ENCODE results near the gene TRAIP.

Gene TRAIP

DNA sequence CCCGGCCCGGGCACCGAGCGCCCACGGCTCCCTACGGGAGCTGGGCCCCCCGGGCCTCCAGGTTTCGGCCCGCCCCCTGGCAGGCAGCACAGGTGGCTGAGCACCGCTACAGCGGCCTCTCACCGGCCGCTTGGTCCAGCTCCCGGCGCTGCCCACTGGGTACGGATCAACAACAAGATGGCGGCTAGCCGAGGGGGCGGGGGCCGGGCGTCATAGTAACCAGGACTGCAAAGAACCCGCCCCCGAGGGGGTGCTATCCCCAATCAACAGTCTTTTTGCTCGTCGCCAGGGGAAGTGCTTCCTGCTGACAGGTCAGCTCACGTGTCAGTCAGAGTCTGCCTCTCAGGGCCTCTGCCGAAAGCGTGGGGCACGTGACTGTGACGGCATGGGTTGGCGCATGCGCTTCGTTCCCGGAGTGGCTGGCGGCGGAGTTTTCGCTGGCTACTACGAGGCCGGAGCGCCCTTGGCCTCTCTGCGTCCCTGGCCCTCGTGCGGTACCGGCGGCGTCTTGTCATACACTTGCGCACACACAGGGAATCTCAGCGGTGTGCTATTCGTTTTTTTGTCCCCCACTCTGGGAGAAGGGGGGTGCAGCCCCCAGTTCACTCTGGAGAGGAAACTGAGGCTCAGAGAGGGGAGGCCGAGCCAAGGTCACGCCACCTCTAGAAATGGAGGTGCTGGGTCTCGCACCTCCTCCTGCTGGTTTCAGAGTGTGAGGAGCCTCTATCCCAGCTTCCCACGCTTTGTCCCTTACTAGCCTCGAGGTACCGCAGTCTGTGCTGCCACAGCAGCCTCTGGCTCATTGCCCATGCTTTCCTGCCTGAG, 69.8 kb downstream of the TRAIP start, which contains the start of gene IP6K1 (continued):
- TF ChIP-seq ZNF23 (tag by site-specific recombination; IDR thresholded peaks at IDR 0.05; ENCODE audit: borderline replicate concordance) (no peak), ZNF514 (tag by site-specific recombination; IDR thresholded peaks at IDR 0.05) (no peak), ZNF48 (tag by site-specific recombination; IDR thresholded peaks at IDR 0.05) (no peak), ZNF169 (tag by site-specific recombination; IDR thresholded peaks at IDR 0.05) (no peak), ZNF302 (tag by site-specific recombination; IDR thresholded peaks at IDR 0.05; ENCODE audit: low read depth) (no peak), ZNF2 (tag by site-specific recombination; IDR thresholded peaks at IDR 0.05) (0 out of 2 replicates have a peak, but pooled peaks have one; percentile 22), ZNF768 (tag by site-specific recombination; IDR thresholded peaks at IDR 0.05) (no peak), ZNF610 (tag by site-specific recombination; IDR thresholded peaks at IDR 0.05; ENCODE audit: borderline replicate concordance) (no peak), BCL11B (tag by site-specific recombination; IDR thresholded peaks at IDR 0.05; ENCODE audit: low read depth) (no peak), ZNF549 (tag by site-specific recombination; IDR thresholded peaks at IDR 0.05) (no peak), SALL2 (tag by site-specific recombination; IDR thresholded peaks at IDR 0.05; ENCODE audit: borderline replicate concordance) (no peak), YY2 (tag by site-specific recombination; IDR thresholded peaks at IDR 0.05) (0 out of 2 replicates have a peak, but pooled peaks have one; percentile 31)

DNA sequence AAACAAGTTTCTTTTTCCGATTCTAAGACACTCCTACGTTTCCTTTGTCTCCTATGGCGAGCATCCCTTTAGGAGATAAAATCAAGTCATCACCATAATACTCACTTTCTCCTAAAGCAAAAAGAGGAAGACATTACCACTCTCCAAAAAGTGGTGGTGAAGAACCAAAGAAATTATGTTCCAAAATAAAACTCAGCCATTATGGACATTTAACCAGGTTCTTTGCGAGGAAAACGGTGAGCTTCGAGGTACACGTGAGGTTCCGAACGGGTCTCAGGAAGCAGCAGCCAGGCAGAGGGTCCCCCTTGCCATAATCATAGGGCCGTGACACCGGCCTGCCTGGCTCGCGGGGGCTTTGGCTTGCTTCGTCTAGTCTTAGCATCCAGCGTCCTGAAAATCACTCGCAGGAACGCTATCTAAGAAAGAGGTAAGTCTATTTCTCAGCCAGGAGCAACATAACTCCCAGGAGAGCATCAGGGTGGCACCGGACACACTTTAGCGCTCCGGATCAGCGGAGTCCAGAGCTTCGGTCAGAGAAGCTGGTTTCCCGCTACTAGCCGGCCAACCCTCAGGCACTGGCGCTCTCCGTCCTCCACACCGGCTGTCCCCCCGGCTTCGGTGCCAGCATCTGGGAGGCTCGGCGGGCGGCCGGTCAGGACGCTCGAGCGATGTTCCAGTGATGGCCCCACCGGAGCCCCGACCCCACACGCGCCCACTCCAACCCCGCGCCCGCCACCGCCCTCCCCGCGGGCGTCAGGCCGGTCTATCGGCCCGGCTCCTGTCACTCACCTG, 70.6 kb downstream of the TRAIP start:
- CTCF ChIA-PET: interaction anchor here (1.0 kb wide), 1 partner anchor 17 kb away, joined by 5 read pairs; the partner anchor contains the start of gene INKA1
- H3K4me1 ChIP-seq (ENCODE audit: control insufficient read depth, insufficient read depth, low read length): no peaks in the 10 kb centered on the region
- POLR2A ChIA-PET: interaction anchor here (0.6 to 1.6 kb wide), 11 partner anchors 8 to 154 kb away, joined by 3 to 6 read pairs (median 3); partner anchors contain the start of genes CDHR4, GMPPB, INKA1 and RBM6
- H3K9me3 ChIP-seq (ENCODE audit: control insufficient read depth, insufficient read depth, low read depth, low read length): no peaks in the 10 kb centered on the region
- peak overlapping the region; percentile 64 for H3K27ac ChIP-seq (ENCODE audit: extremely low read depth, low read depth, low read length)
- H3K36me3 ChIP-seq (ENCODE audit: control insufficient read depth in 2 of 2, insufficient read depth in 1 of 2, low read length in 2 of 2): peaks cover 0 to 32% of the 10 kb centered on the region in 2 experiments; a peak in 2 of 3 replicates
- H3K4me3 ChIP-seq (ENCODE audit: low read depth, low read length): peak overlapping the region; percentile 86
- TF ChIP-seq, protein P1, sequence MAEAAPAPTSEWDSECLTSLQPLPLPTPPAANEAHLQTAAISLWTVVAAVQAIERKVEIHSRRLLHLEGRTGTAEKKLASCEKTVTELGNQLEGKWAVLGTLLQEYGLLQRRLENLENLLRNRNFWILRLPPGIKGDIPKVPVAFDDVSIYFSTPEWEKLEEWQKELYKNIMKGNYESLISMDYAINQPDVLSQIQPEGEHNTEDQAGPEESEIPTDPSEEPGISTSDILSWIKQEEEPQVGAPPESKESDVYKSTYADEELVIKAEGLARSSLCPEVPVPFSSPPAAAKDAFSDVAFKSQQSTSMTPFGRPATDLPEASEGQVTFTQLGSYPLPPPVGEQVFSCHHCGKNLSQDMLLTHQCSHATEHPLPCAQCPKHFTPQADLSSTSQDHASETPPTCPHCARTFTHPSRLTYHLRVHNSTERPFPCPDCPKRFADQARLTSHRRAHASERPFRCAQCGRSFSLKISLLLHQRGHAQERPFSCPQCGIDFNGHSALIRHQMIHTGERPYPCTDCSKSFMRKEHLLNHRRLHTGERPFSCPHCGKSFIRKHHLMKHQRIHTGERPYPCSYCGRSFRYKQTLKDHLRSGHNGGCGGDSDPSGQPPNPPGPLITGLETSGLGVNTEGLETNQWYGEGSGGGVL (tag by site-specific recombination; IDR thresholded peaks at IDR 0.05): peak; percentile 31
- TF ChIP-seq ZNF596 (tag by site-specific recombination; IDR thresholded peaks at IDR 0.05) (no peak), ZNF660 (tag by site-specific recombination; IDR thresholded peaks at IDR 0.05) (0 out of 2 replicates have a peak, but pooled peaks have one; percentile 44), ZBTB20 (tag by site-specific recombination; IDR thresholded peaks at IDR 0.05) (peak; percentile 19; the same call in 1 of the 2 replicates), ZNF394 (tag by site-specific recombination; IDR thresholded peaks at IDR 0.05; ENCODE audit: borderline replicate concordance) (peak; percentile 28; the same call in 1 of the 2 replicates), ZNF473 (tag by site-specific recombination; IDR thresholded peaks at IDR 0.05) (no peak), ZFHX2 (tag by site-specific recombination; conservative IDR thresholded peaks at IDR 0.05) (peak; percentile 64), HOXC10 (CRISPR knock-in tag; IDR thresholded peaks at IDR 0.05) (no peak), KLF1 (tag by site-specific recombination; IDR thresholded peaks at IDR 0.05) (peak; percentile 17; the same call in 1 of the 2 replicates)
- TF ChIP-seq, protein P2, sequence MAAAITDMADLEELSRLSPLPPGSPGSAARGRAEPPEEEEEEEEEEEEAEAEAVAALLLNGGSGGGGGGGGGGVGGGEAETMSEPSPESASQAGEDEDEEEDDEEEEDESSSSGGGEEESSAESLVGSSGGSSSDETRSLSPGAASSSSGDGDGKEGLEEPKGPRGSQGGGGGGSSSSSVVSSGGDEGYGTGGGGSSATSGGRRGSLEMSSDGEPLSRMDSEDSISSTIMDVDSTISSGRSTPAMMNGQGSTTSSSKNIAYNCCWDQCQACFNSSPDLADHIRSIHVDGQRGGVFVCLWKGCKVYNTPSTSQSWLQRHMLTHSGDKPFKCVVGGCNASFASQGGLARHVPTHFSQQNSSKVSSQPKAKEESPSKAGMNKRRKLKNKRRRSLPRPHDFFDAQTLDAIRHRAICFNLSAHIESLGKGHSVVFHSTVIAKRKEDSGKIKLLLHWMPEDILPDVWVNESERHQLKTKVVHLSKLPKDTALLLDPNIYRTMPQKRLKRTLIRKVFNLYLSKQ (tag by site-specific recombination; IDR thresholded peaks at IDR 0.05; ENCODE audit: borderline replicate concordance): no peak
- TF ChIP-seq, protein P3, sequence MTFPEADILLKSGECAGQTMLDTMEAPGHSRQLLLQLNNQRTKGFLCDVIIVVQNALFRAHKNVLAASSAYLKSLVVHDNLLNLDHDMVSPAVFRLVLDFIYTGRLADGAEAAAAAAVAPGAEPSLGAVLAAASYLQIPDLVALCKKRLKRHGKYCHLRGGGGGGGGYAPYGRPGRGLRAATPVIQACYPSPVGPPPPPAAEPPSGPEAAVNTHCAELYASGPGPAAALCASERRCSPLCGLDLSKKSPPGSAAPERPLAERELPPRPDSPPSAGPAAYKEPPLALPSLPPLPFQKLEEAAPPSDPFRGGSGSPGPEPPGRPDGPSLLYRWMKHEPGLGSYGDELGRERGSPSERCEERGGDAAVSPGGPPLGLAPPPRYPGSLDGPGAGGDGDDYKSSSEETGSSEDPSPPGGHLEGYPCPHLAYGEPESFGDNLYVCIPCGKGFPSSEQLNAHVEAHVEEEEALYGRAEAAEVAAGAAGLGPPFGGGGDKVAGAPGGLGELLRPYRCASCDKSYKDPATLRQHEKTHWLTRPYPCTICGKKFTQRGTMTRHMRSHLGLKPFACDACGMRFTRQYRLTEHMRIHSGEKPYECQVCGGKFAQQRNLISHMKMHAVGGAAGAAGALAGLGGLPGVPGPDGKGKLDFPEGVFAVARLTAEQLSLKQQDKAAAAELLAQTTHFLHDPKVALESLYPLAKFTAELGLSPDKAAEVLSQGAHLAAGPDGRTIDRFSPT (tag by site-specific recombination; IDR thresholded peaks at IDR 0.05): peak; percentile 76; the same call in 1 of the 2 replicates
- TF ChIP-seq, protein P4, sequence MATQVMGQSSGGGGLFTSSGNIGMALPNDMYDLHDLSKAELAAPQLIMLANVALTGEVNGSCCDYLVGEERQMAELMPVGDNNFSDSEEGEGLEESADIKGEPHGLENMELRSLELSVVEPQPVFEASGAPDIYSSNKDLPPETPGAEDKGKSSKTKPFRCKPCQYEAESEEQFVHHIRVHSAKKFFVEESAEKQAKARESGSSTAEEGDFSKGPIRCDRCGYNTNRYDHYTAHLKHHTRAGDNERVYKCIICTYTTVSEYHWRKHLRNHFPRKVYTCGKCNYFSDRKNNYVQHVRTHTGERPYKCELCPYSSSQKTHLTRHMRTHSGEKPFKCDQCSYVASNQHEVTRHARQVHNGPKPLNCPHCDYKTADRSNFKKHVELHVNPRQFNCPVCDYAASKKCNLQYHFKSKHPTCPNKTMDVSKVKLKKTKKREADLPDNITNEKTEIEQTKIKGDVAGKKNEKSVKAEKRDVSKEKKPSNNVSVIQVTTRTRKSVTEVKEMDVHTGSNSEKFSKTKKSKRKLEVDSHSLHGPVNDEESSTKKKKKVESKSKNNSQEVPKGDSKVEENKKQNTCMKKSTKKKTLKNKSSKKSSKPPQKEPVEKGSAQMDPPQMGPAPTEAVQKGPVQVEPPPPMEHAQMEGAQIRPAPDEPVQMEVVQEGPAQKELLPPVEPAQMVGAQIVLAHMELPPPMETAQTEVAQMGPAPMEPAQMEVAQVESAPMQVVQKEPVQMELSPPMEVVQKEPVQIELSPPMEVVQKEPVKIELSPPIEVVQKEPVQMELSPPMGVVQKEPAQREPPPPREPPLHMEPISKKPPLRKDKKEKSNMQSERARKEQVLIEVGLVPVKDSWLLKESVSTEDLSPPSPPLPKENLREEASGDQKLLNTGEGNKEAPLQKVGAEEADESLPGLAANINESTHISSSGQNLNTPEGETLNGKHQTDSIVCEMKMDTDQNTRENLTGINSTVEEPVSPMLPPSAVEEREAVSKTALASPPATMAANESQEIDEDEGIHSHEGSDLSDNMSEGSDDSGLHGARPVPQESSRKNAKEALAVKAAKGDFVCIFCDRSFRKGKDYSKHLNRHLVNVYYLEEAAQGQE (tag by site-specific recombination; IDR thresholded peaks at IDR 0.05): peak; percentile 51
